GM12875 (cell line): ENCODE data around the gene PLPPR2.
"Not testable (repeated sequence)": the region's sequence is repeated elsewhere in the genome, so short reads cannot be mapped to it uniquely, and the experiment has no call there.

Experiments
- H3K4me3 ChIP-seq: one replicate; pipeline ENCODE4 v1.5.1; 2011; ENCODE audit warnings: low read depth, low read length, control low read depth
- CTCF ChIP-seq: IDR thresholded peaks from 2 replicates; pipeline ENCODE4 v1.5.1; 2011; ENCODE audit warnings: low read depth, mild to moderate bottlenecking, control low read depth, inconsistent platforms, low read length, moderate library complexity, borderline replicate concordance; ENCODE audit not compliant: insufficient read depth

Gene PLPPR2

GRCh38 chr19:11355160-11356073, at the start of gene PLPPR2:
Gene PLPPR2, plus strand, starts transcription at chr19:11355432. Its CDS starts 2,242 bp downstream, at chr19:11357674.
- TF ChIP-seq CTCF: no peak
- no peak within 1 kb of the TSS for H3K4me3 ChIP-seq

- TF ChIP-seq CTCF: no peak
- no peak overlapping the region for H3K4me3 ChIP-seq
These were observed 48.9 kb upstream of the PLPPR2 start for GRCh38 chr19:11306337-11306736.

- H3K4me3 ChIP-seq: not testable (repeated sequence)
These were observed 34.8 kb upstream of the PLPPR2 start for GRCh38 chr19:11320278-11320995.

- TF ChIP-seq CTCF: peak; percentile 5; the same call in 1 of the 2 replicates
- no peak overlapping the region for H3K4me3 ChIP-seq
These were observed 33.8 kb upstream of the PLPPR2 start for GRCh38 chr19:11321191-11322126.

- no peak overlapping the region for H3K4me3 ChIP-seq
- TF ChIP-seq CTCF: no peak
These were observed 32.8 kb upstream of the PLPPR2 start for GRCh38 chr19:11322269-11323024.

GRCh38 chr19:11323601-11324078, 31.6 kb upstream of the PLPPR2 start:
- H3K4me3 ChIP-seq: no peak overlapping the region
- TF ChIP-seq CTCF: no peak
